ENCODE results near the gene NLRX1.

DNA sequence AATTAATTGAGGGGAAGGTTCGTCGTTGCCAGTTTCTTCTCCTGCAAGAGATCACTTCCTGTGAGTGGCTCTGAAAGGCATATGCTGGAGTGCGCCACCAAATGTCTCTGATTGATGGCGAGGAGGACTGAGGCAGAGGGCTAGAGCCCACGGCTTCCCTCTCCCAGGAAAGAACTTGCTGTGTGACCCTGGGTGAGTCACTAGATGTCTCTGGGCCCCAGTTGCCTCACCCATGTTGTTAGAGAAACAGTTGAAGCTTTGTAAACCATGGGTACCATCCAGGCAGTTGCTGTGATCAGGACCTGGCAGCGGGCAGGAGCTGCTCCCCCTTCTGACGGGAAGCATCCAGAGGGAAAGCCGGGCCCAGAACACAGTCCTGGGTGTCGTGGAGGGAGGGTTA is 16.5 kb upstream of the NLRX1 start:
- TF ChIP-seq, protein P1, sequence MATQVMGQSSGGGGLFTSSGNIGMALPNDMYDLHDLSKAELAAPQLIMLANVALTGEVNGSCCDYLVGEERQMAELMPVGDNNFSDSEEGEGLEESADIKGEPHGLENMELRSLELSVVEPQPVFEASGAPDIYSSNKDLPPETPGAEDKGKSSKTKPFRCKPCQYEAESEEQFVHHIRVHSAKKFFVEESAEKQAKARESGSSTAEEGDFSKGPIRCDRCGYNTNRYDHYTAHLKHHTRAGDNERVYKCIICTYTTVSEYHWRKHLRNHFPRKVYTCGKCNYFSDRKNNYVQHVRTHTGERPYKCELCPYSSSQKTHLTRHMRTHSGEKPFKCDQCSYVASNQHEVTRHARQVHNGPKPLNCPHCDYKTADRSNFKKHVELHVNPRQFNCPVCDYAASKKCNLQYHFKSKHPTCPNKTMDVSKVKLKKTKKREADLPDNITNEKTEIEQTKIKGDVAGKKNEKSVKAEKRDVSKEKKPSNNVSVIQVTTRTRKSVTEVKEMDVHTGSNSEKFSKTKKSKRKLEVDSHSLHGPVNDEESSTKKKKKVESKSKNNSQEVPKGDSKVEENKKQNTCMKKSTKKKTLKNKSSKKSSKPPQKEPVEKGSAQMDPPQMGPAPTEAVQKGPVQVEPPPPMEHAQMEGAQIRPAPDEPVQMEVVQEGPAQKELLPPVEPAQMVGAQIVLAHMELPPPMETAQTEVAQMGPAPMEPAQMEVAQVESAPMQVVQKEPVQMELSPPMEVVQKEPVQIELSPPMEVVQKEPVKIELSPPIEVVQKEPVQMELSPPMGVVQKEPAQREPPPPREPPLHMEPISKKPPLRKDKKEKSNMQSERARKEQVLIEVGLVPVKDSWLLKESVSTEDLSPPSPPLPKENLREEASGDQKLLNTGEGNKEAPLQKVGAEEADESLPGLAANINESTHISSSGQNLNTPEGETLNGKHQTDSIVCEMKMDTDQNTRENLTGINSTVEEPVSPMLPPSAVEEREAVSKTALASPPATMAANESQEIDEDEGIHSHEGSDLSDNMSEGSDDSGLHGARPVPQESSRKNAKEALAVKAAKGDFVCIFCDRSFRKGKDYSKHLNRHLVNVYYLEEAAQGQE (IDR thresholded peaks at IDR 0.05; ENCODE audit: insufficient read depth in 1 of 2, low read depth in 2 of 2, low read length in 1 of 2): no peak
- no peak for TF ChIP-seq POLR2AphosphoS5 (IDR thresholded peaks at IDR 0.05; ENCODE audit: low read depth, low read length)
- TF ChIP-seq, protein P2, sequence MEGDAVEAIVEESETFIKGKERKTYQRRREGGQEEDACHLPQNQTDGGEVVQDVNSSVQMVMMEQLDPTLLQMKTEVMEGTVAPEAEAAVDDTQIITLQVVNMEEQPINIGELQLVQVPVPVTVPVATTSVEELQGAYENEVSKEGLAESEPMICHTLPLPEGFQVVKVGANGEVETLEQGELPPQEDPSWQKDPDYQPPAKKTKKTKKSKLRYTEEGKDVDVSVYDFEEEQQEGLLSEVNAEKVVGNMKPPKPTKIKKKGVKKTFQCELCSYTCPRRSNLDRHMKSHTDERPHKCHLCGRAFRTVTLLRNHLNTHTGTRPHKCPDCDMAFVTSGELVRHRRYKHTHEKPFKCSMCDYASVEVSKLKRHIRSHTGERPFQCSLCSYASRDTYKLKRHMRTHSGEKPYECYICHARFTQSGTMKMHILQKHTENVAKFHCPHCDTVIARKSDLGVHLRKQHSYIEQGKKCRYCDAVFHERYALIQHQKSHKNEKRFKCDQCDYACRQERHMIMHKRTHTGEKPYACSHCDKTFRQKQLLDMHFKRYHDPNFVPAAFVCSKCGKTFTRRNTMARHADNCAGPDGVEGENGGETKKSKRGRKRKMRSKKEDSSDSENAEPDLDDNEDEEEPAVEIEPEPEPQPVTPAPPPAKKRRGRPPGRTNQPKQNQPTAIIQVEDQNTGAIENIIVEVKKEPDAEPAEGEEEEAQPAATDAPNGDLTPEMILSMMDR (IDR thresholded peaks at IDR 0.05): no peak; the same call in 1 of the 2 replicates
- no peak for TF ChIP-seq SIN3A (IDR thresholded peaks at IDR 0.05; ENCODE audit: borderline replicate concordance, insufficient read depth, low read depth, low read length)
- TF ChIP-seq TCF7L2 (IDR thresholded peaks at IDR 0.05; ENCODE audit: low read depth, low read length): no peak

Data from Panc1 (cell line).